HG03064 (cell line): ENCODE measurements around the gene FANCG.
A peak's percentile ranks its signal among the peaks of the same experiment; 100 is the strongest.

ENCODE experiments used
- ATAC-seq: cut with Tn5 transposase; IDR thresholded peaks from one replicate; pipeline ENCODE4 v1.9.1; 2021; ENCODE audit warnings: low read depth; ENCODE audit not compliant: unreplicated experiment

FANCG gene

DNA sequence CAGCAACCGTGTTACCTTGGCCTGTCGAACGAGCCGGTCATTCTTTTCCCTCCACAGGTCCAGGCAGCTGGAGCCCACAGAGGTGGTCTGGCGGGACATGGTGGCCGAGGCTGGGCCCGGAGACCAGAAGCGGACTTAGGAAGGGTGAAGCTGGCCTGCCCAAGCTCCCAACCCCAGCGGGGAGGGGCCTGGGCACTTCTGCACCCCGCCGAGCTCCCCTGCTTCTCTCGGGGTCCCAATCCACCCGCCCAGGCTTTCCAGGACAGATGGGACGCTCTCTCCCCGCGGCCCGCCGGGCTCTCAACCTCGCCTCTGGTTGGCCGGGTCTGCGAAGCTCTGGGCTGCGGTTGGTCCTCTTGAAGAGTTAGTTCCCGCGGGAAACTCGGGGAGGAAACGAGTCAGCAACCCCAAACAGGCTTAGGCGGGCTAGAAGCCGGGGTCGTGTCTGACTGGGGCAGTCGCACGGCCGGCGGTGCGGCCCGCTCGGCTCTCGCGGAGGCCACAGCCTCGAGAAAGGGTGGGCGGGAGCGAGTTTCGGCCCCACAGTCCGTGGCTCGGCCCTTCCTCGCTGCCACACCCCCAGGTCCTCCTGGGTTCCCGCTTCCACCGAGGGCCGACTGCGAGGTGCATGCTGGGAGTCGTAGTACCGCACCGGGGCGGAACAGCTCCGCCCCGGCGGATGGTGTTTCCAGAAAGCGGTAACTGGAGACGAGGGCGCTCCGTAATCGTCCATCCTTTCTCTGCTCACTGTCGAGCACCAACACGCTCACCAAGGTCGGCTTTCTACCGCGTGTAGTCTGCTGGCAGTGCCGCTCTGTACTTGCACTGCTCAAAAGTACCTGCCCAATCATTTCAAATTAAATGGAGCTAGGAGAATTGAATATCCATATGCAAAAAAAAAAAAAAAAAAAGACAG lies at the start of gene FANCG:
Gene FANCG, minus strand, starts transcription at position 517 of the 916 bp plus-strand sequence. Its CDS starts 418 bp downstream, at position 99.
- ATAC-seq: peak; percentile 79

DNA sequence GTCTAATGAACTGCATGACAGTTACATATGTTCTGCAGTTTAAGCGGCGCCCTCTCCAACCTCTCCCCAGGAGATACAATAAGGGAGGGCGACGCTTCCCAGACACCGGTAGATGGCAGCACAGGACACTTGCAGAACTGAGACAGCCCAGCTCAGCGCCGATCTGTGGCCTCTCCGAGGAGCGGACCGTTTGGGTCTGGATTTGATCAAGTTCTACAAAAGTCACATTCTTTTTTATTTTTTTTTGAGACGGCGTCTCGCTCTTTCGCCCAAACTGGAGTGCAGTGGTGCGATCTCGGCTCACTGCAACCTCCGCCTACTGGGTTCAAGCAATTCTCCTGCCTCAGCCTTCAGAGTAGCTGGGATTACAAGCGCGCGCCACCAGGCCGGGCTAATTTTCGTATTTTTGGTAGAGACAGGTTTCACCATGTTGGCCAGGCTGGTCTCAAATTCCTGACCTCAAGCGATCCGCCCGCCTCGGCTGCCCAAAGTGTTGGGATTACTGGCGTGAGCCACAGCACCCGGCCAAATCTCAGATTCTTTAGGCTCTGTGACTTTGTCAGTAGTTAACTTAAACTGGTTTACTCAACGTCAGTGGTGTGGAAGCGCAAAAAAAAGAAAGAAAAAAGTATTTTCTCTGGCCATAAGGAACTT lies 37.3 kb upstream of the FANCG start:
- ATAC-seq: no peak

DNA sequence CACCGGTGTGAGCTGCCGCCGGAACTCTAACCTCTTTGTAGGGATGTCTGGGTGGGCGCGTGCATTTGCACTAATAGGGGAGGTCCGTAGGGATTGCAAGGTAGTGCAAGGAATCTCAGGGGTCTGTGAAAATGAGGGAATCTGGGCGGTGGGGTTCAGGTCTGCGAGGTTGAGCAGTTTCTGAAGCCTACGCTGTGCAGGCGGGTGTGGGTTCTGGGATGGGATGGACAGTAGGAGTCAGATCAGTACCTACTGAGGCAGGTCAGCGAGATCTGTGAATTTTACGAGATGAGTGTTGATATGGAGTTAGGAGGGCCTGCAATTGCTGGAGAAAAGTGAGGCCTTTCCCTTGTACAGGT lies 36.8 kb upstream of the FANCG start:
- ATAC-seq: no peak

DNA sequence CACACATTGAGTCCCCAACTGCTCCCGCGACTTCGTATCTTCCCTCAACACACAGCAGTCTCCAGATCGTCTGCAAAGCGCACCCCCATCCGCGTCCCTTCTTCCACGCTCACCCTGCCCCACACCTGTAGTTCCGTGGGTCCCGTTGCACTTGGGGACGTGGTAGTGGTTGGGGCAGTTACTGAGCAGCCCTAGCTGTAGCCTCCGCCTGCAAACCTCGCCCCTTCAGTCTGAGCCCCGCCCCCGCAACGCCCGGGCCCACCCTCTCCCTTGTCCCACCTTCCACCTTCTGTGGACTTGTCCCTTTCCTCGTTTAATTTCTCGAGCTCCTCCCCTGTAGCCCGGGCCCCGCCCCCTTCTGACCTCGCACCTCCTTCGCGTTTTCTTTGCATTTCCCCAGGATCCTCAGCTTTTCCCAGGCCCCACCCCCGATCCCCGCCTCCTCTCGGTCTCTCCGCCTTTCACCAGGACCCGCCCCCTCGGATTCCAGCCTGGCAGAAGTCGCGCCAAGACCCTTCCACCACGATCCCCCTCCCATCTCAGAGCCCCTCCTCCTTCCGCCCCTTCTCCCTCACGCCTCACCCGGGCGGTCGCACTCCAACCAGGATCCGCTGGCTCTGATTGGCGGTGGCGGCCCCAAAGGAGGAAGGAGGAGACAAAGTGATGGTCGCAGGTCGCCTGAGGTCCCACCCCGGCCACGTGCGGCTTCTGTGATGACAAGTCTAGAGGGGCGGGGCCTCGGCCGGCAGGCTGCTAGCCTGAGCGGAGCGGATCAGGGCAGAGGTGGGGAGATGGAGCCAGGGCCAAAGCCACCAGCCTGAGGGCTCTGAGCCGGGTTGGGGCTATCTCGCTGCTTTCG lies 36.2 kb upstream of the FANCG start, which contains the start of gene ATOSB:
Gene ATOSB, minus strand, starts transcription at position 183 of the 859 bp plus-strand sequence. CDS start 7,588 bp downstream, outside the sequence.
- peak; percentile 56 for ATAC-seq

DNA sequence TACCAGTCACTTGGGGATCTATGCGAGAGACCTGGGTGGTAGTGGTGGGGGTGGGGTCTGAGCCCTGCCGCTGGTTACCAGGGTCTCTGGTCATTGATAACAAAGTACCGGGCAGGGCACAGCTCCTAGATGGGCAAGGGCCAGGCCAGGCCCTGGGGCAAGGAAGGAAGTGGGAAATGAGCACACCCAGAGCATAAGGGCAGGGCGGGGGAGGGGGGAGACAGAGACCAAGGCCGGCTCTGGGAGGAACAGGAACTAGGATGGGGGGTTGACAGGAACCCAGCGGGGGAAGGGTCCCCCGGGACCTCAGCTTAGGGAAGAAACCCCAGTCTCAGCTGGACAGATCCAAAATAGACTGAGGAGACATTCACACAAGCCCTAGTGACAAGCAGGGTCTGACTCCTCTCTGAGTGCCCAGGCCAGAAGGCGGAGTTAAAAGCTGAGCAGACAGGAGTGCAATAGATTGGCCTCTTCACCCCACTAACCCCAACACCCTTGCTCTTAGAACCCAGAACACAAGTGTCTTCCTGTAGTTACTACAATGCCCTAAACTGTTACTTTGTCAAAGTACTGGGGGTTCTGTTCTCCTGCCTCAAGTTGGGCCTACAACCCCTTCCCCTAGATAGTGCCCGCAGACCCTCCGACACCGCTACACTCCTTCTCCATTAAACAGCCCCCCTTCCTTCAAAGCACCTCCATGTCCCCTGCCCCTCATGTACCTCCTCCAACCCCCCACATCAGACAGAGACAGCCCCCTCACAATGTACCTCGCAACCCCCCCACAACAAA lies 35.3 kb upstream of the FANCG start:
- no peak for ATAC-seq

DNA sequence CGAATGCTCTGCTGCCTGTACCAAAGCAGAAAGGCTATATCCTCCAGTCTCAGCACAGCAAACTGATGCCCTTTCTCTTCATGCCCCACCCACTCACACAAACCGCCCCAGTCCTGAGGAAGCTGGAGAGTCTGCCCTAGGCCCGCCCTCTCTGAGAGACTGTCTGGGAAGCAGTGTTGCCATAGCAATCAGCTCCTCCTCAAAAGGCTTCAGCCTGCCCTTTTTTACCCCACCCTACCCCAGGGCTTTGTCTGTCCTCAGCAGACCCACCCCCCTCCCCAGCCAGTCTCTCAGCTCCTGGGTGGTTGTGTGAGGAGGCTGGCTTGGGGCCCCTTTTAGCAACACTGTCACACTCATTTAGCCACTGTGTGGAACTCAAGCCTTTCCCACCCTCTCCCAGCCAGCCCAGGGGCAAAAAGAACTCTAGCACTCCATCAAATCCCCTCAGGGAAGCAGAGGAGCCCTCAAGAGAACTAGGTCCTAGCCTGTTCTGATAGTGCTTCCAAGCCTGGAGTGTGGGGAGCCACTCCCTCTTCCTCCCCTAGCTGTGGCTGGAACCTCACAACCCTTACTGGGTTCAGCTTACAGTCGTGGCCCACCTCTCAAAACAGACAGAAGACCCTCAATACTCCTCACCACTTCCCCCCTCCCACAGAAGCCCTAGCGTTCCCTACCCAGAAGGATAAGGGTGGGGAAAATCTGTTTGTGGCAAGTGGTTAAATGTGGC lies 34.5 kb upstream of the FANCG start:
- no peak for ATAC-seq

DNA sequence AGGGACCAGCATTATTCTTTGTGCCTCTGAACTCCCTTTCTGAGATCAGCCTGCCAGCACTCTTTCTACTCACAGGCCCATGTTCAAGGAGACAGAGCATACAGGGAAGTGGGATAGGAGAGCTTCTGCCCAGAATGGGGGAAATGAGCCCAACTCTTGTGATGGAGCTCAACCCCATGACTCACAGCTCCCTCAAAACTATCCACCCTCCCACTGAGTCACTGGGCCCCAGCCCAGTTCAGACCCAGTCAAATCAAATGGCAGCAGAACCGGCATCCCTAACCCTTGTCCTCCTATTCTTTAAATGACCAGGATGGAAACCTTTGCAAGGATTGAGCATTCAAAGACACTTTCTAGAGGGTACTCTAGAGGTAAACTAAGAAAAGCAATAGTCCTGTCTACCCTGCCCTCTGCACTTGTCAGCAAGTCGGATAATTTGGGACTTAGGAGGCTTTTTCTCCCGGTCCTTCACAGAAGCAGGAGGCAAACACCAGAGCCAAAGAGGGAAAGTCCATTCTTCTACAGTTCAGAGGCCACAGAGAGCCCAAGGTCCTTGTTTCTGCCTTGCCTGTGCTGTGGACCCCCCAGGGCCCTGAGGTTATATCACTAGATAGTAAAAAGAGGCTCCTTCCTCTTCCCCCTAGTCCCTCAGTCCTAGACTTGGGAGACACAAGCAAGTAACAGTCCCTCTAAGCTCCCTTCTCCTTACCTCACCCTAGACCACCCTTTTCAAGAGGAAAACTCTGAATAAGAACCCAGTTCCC lies 32.7 kb upstream of the FANCG start:
- no peak for ATAC-seq

DNA sequence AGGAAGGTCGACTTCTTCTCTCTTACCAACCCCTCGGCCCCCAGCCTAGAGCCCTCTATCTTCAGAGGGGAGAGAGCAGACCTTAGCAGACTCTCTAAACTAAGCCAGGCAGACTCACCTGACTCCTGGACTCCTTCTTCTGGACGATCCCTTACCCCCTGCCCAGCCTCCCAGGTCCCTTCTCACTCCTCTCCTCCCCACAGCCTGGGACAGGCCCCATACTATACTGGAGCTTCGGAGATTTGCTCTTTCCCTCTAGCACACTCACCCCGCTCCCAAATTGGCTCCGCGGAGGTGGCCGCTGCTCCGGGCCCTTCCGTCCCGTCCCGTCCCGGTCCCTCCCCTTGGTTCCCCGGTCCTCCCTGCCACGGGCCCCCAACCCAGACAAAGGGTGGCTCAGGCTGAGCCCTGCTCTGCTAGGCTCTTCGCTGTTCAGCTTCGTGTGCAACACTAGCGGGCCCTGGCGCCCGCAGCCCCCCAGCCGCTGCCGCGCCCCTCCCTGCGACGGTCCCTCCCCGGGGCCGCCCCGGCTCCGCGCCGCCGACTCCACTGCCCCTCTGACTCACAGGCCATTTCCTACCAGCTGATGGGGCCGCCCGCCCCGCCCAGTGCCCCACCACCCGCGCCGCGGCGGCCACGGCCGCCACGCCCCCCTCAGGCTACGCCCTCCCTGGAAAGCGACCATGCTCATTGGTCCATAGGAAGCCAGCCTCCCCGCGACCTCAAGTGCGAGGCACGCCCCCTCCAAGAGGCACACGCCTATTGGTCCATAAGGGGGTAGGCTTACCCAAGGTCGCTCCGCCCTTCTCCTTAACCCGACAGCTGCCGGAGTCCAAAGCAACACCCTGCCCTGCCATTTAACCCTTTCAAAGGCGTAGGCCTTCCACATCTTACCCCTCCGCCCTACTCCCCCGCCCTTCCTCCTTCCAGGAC lies 31.5 kb upstream of the FANCG start:
- ATAC-seq: peak; percentile 69

DNA sequence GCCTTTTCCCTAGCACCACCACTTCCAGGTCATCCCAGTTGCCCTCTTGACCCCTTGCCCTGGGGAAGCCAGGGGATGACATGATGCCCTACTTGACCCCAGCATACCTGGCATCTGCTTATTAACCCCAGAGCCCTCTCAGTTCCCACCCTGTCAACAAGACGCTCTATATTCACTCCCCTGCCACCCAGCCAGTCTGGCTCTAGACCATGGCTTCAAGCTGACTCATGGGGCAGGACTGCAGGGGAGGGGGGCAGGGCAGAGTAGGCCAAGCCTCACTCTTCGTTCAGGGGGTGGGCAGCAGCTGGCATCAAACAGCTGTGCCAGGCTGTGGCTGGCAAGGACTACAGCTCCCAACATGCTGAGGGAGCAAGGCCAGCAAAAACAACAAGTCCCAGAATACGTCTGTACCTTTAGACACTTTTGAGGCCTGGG lies 30.6 kb upstream of the FANCG start:
- ATAC-seq: no peak

DNA sequence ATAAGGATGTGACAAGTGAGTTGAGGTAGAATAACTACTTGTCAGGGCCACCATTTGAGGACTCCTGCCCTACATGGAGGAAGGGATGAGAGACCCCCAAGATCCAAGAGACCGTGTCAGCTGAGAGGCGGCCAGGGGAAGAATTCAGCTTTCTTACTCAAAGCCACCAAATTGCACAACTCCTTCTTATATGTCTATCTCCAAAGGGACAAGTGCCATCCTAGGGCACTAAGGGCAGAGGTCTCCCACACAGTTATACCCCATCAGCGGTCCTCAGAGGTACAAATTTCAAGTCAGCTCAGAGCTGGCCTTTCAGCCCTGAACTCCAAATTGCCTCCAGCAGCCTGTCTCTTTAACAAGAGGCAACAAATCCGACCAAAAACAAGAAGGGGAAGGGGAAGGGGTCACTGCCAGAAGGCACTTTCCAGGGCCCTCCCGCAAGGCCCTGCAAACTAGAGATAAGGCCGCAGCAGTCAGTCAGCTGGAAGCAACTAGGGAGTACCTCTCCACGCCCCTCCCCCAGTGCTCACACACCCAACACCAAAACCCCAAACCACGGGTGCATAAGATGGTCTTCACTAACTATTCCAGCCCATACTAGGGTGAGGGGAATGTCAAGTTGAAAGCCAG lies 29.3 kb upstream of the FANCG start:
- ATAC-seq: no peak

DNA sequence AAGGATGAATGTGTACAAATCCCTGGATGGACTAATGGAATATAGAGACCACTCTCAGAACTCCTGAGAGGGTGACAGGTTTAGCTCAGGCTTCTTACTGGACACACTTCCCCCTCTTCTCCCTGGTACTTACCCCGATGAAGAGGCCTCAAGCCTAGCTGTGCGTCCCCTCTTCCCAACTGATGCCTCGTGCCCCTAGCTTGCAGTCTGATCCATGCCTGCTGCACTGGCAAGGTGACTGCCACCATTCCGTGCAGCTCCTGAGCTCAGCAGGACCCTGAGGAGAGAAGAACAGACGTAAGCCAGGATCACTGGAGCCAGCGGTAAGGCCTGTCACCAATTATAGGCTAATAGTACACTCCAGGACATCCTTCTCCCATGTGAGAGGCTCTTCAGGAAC lies 28.7 kb upstream of the FANCG start:
- ATAC-seq: no peak

DNA sequence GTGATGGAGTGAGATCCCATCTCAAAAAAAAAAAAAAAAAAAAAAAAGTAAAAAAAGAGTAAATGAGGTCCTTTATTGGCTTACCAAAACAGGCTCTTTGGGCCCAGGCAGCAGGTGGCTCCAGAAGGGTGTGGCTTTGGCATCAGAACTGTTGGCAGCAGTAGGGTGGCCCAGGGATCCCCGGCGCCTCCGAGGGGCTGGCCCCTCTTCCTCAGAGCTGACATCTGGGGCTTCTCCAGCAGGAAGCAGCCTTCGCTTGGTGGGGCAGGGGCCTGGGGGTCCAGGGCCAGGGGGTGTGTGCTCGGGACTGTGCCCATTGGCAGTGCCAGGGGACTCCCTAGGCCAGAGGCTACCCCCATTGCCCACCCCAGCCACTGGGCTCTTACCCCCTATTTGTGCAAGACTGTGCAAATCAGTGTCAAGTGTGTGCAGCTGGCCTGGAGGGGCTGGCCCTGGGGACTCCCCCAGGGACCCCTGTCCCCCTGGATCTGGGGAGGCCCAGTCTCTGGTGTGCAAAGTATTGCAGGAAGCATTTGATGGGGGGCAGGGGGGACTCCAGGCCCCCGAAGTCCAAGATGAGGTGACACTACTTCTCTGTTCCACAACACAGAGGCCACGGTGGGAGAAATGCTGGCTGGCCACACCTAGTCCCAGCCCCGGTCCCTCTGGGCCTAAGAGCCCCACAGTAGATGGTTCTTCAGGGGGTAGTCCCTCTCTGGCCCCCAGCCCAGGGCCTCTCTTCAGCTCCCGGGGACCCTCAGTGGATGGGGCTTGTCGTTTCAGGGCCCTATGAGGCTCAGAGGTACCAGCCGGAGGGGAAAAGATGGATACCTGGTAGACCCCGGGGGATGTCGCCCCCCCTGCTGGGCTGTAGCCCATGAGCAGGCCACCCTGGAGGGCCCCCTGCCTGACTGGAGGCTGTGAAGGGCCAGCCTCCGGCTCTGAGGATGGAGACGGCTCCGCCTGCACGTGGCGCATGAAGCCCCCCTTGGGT lies 27.9 kb upstream of the FANCG start:
- no peak for ATAC-seq

DNA sequence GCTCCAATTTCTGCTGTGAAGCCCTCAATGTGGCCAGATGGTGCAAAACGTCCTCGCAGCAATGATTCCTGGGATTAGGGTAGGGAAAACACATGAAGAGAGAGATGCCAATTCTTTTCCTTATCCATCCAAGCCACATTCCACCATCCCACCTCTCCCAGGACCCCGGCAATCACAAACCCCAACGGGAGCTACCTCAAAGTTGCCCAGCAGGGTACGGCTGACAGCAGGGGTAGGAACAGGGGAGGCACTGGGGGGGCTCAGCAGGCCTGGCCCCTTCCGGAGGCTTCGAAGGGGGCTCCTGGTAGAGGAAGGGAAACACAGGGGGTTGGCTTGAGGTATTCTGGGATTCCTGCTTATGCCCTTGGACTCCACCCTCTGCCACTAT lies 26.6 kb upstream of the FANCG start:
- no peak for ATAC-seq

DNA sequence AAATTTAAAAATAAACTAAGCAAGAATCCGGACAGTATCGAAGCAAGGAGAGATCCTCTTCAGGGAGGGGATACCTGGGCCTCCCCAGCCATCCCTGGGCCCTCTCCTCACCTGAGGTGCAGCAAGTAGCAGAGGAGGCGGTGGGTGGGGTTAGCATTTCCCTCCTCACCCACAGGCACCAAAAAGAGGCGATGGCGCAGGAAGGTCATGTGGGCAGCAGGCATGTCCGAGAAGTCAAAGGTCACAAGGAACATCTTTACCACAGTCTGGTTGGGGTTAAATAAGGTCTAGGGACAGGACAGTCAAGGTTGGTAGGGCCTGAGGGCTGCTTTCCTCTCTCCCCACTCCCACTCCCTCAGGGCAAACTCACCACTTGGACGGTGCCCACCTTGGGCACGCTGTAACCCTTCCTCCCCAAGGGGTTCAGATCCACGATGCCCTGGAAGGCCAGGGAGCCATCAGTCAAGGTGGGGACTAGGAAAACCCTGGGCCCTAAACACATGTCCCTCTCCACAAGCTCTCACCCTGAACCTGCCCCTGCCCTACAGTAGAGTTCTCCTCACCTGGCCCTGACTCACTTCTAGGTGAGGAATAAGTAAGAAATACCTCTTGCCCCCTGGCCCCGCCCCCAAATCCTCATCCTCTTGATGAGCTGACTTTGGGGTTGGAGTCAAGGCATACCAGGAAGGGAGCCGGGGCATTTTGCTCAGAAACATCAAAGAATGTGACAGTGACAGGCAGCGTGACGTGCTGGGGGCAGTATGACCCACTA lies 26.0 kb upstream of the FANCG start:
- no peak for ATAC-seq

DNA sequence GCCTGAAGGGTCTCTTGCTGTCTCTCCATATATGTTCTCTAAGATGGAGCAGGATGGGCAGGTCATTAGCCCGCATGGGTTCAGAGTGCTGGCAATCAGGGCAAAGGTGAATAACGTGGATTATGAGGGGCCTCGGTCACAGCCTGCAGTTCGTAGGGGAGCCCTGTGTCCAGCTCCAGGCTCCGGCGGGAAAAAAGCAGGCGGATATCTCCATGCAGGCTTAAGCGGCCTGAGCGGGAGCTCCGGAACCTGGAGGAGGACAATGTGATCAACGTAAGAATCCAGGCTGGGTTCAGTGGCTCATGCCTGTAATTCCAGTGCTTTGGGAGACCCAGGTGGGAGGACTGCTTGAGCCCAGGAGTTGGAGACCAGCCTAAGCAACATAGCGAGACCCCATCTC lies 25.4 kb upstream of the FANCG start:
- ATAC-seq: no peak
